ENCODE measurements around the gene GOPC.

DNA sequence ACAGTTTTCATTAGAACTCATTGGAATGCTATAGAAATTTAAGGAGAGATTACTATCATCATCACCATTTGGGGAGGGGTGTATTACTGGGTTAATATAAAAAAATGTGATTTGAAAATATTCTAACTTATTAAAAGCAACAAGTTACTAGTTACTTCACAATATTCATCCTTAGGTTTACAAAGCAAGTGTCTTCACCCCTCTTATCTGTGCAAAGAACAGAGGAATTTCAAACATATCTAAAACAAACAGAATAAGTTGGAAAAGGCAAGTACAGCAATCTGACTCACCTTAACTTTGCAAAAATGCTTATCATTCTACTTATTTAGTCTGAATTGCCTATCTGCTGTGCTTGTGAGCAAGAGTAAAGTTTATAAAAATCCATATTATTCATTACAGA lies 87.0 kb downstream of the GOPC start:
- no peak for TF ChIP-seq MYC (IDR thresholded peaks at IDR 0.05; ENCODE audit: low read depth, low read length)
- no peak for TF ChIP-seq POLR2A (IDR thresholded peaks at IDR 0.05; ENCODE audit: low read depth, low read length)
